Ovary (tissue), 9 donors: Measurements from ENCODE around the gene SRCIN1. TPM values are rescaled to one million over a fixed set of nuclear protein-coding genes. Genes with fewer than 3 reads are reported as not detected.

Experiments used
- DNase-seq, 5 donors: peaks; one replicate each; pipeline ENCODE4 v3.0.0-alpha.2; 2019 to 2020
- H3K27ac ChIP-seq, 2 donors: fragments of 200-600 bp; one replicate each; pipeline versions ENCODE4 v1.5.1 to v1.8.0; 2019 to 2022
- H3K27me3 ChIP-seq: fragments of 200-600 bp; one replicate; pipeline ENCODE4 v1.8.0; 2022
- H3K36me3 ChIP-seq: fragments of 200-600 bp; sonication (generic); one replicate; pipeline ENCODE4 v1.5.1; 2019
- H3K4me1 ChIP-seq: one replicate; pipeline ENCODE4 v1.8.1; 2013; ENCODE audit warnings: mild to moderate bottlenecking, moderate library complexity; ENCODE audit not compliant: insufficient read depth
- H3K4me3 ChIP-seq: fragments of 200-600 bp; sonication (generic); one replicate; pipeline ENCODE4 v1.5.1; 2017
- H3K9me3 ChIP-seq, 2 donors: fragments of 200-600 bp in 1 of 2; sonication (generic) in 1 of 2; one replicate each; pipeline versions ENCODE4 v1.5.1 to v1.8.1; 2013 to 2019; ENCODE audit warnings: mild to moderate bottlenecking in 1 of 2, moderate library complexity in 1 of 2
- EP300 ChIP-seq: sonication (generic); formaldehyde crosslinking; IDR thresholded peaks from one replicate; pipeline ENCODE4 v1.6.1; 2017; ENCODE audit warnings: antibody characterized with exemption
- POLR2A ChIP-seq: fragments of 450-650 bp; IDR thresholded peaks from one replicate; pipeline ENCODE4 v1.6.1; 2017; ENCODE audit warnings: antibody characterized with exemption, mild to moderate bottlenecking, moderate library complexity
- WGBS, 3 donors: extraction: QIAGEN DNeasy Blood & Tissue Kit in 1 of 3; methylation state at CpG; one replicate each; pipeline versions ENCODE4 v1.1.5 to v1.1.7; 2013 to 2017; 5-methylcytosine and 5-hydroxymethylcytosine counted together
- intact Hi-C, 4 donors: fragments of 100-400 bp; cut with DNase I; formaldehyde crosslinking; loops; one replicate each; pipeline versions ENCODE4 v1.11.0 to v1.15.1; 2022 to 2023
- polyA plus RNA-seq, 2 donors: library from polyadenylated mRNA; stranded (reverse); fragments of 200-250 nt in 1 of 2; fragments of 350-450 nt in 1 of 2; fragmentation: Illumina TruSeq in 1 of 2; extraction: RNeasy Lipid Tissue Mini Kit (QIAGEN cat#74804) in 1 of 2; gene quantifications; one replicate each; pipeline ENCODE4 v1.2.3, GENCODE V29; 2013 to 2014
- total RNA-seq, 7 donors: library from RNA; depleted of rRNA in 2 of 7; stranded (reverse); fragments of >200 nt in 2 of 7; fragmentation: NEBNext Ultra II Directional in 3 of 7; extraction: Animal tissue kit (Norgen Biotek cat#: 25700) in 3 of 7; gene quantifications; one replicate each; pipeline versions ENCODE4 v1.1.0 to v1.2.4, GENCODE V29; 2016 to 2023
- TF ChIP-seq, protein P1 (sequence below), 3 donors: fragments of 450-650 bp in 2 of 3; fragments of 200-600 bp in 1 of 3; IDR thresholded peaks; one replicate each; pipeline versions ENCODE4 v1.5.1 to v1.8.0; 2016 to 2022; ENCODE audit warnings: antibody characterized with exemption in 3 of 3, mild to moderate bottlenecking in 1 of 3
- donor health status: DM: no; HTN: no; CAD: no; lungs with moderate emphysema.
- donor health status: DM: no; HTN: no; CAD: no.
- donor health status: Bipolar disorder and iron deficiency.
- donor health status: DM: yes; HTN: yes; CAD: no.
- donor health status: DM: no; HTN: no; CAD: no.
- donor health status: DM: yes; HTN: yes; CAD: no.

SRCIN1 gene
- total and polyA plus RNA-seq, 9 donors: 0.18 to 3.0 (median 1.0) TPM

DNA sequence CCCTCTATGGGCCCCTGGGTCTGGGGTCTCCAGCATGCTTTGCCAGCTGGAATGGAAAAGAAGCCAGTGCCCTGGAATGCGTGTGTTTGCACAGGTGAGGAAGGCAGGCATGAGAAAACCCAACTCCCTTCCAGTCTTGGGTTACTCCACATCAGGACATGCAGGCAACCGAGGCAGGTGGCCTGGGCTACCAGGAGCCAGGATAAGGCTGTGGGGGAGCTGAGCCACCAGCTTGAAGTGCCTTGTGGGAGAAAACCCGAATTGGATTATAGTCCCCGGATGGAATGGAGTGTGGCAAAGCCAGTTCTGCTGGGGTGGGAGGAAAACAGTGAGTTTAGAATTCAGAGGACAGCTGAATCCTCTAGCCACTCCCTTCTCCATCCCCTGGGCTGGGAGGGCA lies 7.2 kb downstream of the SRCIN1 start:
- intact Hi-C loops: no loop called here
- H3K27me3 ChIP-seq: no peaks in the 10 kb centered on the region
- peak in 1 of 5 donors; percentile 40 for DNase-seq

DNA sequence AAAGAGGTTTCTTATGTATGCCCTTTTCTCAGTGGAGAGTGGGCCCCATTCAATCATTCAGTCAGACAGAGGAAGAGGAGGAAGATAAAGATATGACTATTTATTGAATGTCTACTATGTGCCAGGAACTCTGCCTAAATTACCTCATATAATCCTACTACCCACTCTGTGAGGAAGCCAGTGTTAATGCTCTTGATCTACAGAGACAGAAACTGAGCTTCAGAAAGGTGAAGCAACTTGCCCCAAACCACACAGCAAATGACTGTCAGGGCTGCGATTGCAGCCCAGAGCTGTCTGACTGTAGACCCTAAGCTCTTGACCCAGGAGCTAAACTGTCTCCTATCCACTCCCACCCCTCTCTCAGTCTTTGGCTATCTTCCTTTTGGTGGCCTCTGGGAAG lies 8.4 kb downstream of the SRCIN1 start:
- H3K4me1 ChIP-seq: no peaks in the 10 kb centered on the region
- no peaks in the 10 kb centered on the region for H3K27me3 ChIP-seq
- 83 to 100% (median 90%) methylated on average over 1 of the region's 1 CpG for WGBS, 3 donors
- no peak overlapping the region for H3K4me3 ChIP-seq
- no peaks in the 10 kb centered on the region for H3K9me3 ChIP-seq
- no peaks in the 10 kb centered on the region for H3K36me3 ChIP-seq
- no peak for TF ChIP-seq EP300
- no peak for TF ChIP-seq POLR2A
- TF ChIP-seq, protein P1, sequence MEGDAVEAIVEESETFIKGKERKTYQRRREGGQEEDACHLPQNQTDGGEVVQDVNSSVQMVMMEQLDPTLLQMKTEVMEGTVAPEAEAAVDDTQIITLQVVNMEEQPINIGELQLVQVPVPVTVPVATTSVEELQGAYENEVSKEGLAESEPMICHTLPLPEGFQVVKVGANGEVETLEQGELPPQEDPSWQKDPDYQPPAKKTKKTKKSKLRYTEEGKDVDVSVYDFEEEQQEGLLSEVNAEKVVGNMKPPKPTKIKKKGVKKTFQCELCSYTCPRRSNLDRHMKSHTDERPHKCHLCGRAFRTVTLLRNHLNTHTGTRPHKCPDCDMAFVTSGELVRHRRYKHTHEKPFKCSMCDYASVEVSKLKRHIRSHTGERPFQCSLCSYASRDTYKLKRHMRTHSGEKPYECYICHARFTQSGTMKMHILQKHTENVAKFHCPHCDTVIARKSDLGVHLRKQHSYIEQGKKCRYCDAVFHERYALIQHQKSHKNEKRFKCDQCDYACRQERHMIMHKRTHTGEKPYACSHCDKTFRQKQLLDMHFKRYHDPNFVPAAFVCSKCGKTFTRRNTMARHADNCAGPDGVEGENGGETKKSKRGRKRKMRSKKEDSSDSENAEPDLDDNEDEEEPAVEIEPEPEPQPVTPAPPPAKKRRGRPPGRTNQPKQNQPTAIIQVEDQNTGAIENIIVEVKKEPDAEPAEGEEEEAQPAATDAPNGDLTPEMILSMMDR (IDR thresholded peaks at IDR 0.05): no peak
- no peak overlapping the region for H3K27ac ChIP-seq
- DNase-seq: no peak
- intact Hi-C loops: no loop called here

More for the DNA sequence above, 7.2 kb downstream of the SRCIN1 start:
- H3K4me3 ChIP-seq: no peak overlapping the region
- no peaks in the 10 kb centered on the region for H3K9me3 ChIP-seq
- H3K4me1 ChIP-seq: no peaks in the 10 kb centered on the region
- TF ChIP-seq POLR2A (no peak), EP300 (no peak)
- TF ChIP-seq, protein P1 (IDR thresholded peaks at IDR 0.05): no peak
- H3K27ac ChIP-seq: no peak overlapping the region
- H3K36me3 ChIP-seq: no peaks in the 10 kb centered on the region
- WGBS, 3 donors: 13 to 32% (median 20%) methylated on average over 4 of the region's 4 CpGs

DNA sequence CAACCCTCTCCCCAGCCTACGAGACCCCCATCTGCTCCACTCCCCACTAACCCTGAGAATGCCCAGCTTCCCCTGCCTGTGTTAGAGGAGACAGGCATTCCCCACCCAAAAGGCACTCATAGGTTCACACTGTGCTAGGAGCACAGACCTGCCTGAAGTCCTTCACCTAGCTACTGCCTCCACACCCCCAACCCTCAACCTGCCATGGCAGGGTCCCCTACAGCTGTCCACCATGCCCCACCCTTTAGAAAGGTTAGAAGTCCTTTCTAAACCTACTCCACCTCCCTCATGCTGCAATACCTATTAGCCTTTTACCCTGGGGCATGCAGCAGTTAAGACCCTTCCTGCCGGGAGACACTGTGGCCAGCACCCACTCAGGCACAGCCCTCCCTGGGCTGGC lies 9.1 kb downstream of the SRCIN1 start:
- TF ChIP-seq EP300 (no peak), POLR2A (no peak)
- TF ChIP-seq, protein P1 (IDR thresholded peaks at IDR 0.05): no peak
- Histone ChIP-seq H3K4me3 (no peak overlapping the region), H3K4me1 (no peaks in the 10 kb centered on the region), H3K27ac (no peak overlapping the region), H3K9me3 (no peaks in the 10 kb centered on the region), H3K36me3 (no peaks in the 10 kb centered on the region), H3K27me3 (no peaks in the 10 kb centered on the region)
- WGBS, 3 donors: 40 to 55% (median 54%) methylated on average over 2 of the region's 2 CpGs
- intact Hi-C loops: no loop called here
- DNase-seq: no peak

DNA sequence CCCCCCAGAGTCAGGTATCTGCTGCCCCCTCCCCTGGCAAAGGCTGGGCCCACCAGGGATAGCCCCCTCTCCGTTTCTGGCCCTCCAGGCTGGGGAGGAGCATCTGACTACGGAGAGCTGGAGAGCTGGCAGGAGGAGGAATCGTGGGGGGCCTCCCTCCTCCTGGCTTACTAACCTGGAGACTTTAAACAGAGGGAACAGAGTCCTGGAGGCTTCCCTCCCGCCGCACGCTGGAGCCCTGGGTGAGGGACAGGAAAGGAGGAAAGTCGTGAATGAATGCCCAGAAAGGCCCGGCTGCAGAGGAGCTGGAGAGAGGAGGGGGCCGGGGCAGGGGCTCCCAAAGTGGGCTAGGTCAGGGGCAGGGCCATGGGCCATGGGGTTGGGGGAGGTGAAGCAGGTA lies 9.9 kb downstream of the SRCIN1 start:
- no peaks in the 10 kb centered on the region for H3K36me3 ChIP-seq
- DNase-seq: no peak
- H3K4me3 ChIP-seq: no peak overlapping the region
- no peaks in the 10 kb centered on the region for H3K27me3 ChIP-seq
- no peak overlapping the region for H3K27ac ChIP-seq
- WGBS, 3 donors: 28 to 40% (median 34%) methylated on average over 9 of the region's 9 CpGs
- no peak for TF ChIP-seq POLR2A
- TF ChIP-seq EP300: no peak
- TF ChIP-seq, protein P1 (IDR thresholded peaks at IDR 0.05): no peak
- intact Hi-C loops: no loop called here
- no peaks in the 10 kb centered on the region for H3K4me1 ChIP-seq
- no peaks in the 10 kb centered on the region for H3K9me3 ChIP-seq

DNA sequence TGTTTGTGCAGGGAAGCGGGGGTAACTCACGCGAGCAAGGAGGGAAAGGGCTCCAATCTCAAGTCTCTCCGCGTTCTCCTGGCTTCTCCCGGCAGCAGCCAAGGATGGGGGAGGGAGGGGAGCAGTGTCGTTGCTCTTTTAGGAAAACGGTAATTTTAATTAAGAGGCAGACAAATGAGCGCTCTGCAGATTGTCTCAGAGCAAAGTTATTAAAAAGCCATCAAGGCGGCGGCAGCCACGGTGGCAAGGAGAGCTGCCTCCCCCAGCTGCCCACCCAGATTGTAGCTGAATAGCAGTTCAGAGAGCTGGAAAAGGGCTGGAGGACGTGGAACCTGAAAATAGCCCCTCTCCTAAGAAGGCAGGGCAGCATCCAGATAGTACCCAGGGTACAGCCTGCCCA lies 11.6 kb downstream of the SRCIN1 start:
- intact Hi-C loops: no loop called here
- WGBS, 3 donors: 35 to 54% (median 42%) methylated on average over 13 of the region's 13 CpGs
- no peaks in the 10 kb centered on the region for H3K27me3 ChIP-seq
- H3K27ac ChIP-seq: no peak overlapping the region
- TF ChIP-seq POLR2A: no peak
- TF ChIP-seq EP300: no peak
- TF ChIP-seq, protein P1 (IDR thresholded peaks at IDR 0.05): no peak
- H3K4me3 ChIP-seq: no peak overlapping the region
- H3K36me3 ChIP-seq: no peaks in the 10 kb centered on the region
- DNase-seq: no peak
- H3K9me3 ChIP-seq: no peaks in the 10 kb centered on the region
- no peaks in the 10 kb centered on the region for H3K4me1 ChIP-seq
